H1 (cell line): ENCODE measurements around the gene LRRC23. TPM values are rescaled to one million over a fixed set of nuclear protein-coding genes. Genes with fewer than 3 reads are reported as not detected.

Source experiments
- BRCA1 ChIP-seq: IDR thresholded peaks from 2 replicates; pipeline ENCODE4 v1.6.1; 2012; ENCODE audit warnings: low read depth, low read length, improper control_type of control experiment
- CEBPB ChIP-seq: IDR thresholded peaks from 2 replicates; pipeline ENCODE4 v1.6.1; 2012; ENCODE audit warnings: low read depth, low read length
- CHD1 ChIP-seq: IDR thresholded peaks from 2 replicates; pipeline ENCODE4 v1.6.1; 2012; ENCODE audit warnings: low read depth, low read length, improper control_type of control experiment
- CHD7 ChIP-seq: fragments of 300-600 bp; sonication (generic); IDR thresholded peaks from 2 replicates; pipeline ENCODE4 v1.7.1; 2012; ENCODE audit warnings: low read length, moderate library complexity, mild to moderate bottlenecking, inconsistent platforms; ENCODE audit not compliant: insufficient replicate concordance
- EZH2 ChIP-seq: fragments of 200-600 bp; sonication (generic); IDR thresholded peaks from 2 replicates; pipeline ENCODE4 v1.7.1; 2012; ENCODE audit warnings: low read depth, mild to moderate bottlenecking, moderate library complexity, low read length, inconsistent platforms; ENCODE audit not compliant: severe bottlenecking
- MAFK ChIP-seq: IDR thresholded peaks from 2 replicates; pipeline ENCODE4 v1.6.1; 2012; ENCODE audit warnings: low read depth, mild to moderate bottlenecking, improper control_type of control experiment, low read length
- POU5F1 ChIP-seq: IDR thresholded peaks from 2 replicates; pipeline ENCODE4 v1.6.1; 2011; ENCODE audit warnings: low read depth, mild to moderate bottlenecking, low read length, moderate library complexity
- RBBP5 ChIP-seq: IDR thresholded peaks from 2 replicates; pipeline ENCODE4 v1.7.1; 2012; ENCODE audit warnings: low read depth, mild to moderate bottlenecking, inconsistent platforms, low read length, moderate library complexity, borderline replicate concordance
- TBP ChIP-seq: IDR thresholded peaks from 2 replicates; pipeline ENCODE4 v1.6.1; 2011; ENCODE audit warnings: low read depth, low read length, improper control_type of control experiment
- polyA plus RNA-seq, 7 experiments: library from polyadenylated mRNA; depleted of rRNA in 3 of 7; stranded (reverse) in 5 of 7; unstranded in 2 of 7; fragments of >200 nt in 5 of 7; fragments of 200-250 nt in 2 of 7; gene quantifications; 1 replicate in 5 of 7; 2 replicates in 1 of 7; 4 replicates in 1 of 7; pipeline versions ENCODE4 v1.2.1 to v1.2.3, GENCODE V29; 2011 to 2013; ENCODE audit warnings: missing spikeins in 2 of 7, mixed read lengths in 2 of 7
- total RNA-seq: library from RNA; stranded (reverse); fragmentation: NEBNext Ultra II Directional; extraction: Animal tissue kit (Norgen Biotek cat#: 25700); gene quantifications from 2 replicates; pipeline ENCODE4 v1.2.1, GENCODE V29; 2021

Gene LRRC23
- total and polyA plus RNA-seq, 2 of the 8 experiments (the other 6 are each of a cell fraction or from before 2014, with no cell fraction given) = 2.5 to 3.6 TPM

- TF ChIP-seq MAFK = no peak
- no peak for TF ChIP-seq CEBPB
- no peak for TF ChIP-seq POU5F1
- TF ChIP-seq TBP = no peak; the same call in 1 of the 2 replicates
- no peak for TF ChIP-seq BRCA1
- no peak for TF ChIP-seq EZH2
- TF ChIP-seq CHD1 = no peak
- TF ChIP-seq CHD7 = no peak
- no peak for TF ChIP-seq RBBP5
Observed at GRCh38 chr12:6914947-6915788, 10.5 kb downstream of the LRRC23 start (continued).
